Neural progenitor cell (in vitro differentiated cells): ENCODE measurements around the gene IQGAP2. TPM values are rescaled to one million over a fixed set of nuclear protein-coding genes. Genes with fewer than 3 reads are reported as not detected.
A peak's percentile ranks its signal among the peaks of the same experiment; 100 is the strongest.

ENCODE experiments used
- DNase-seq: peaks from one replicate; pipeline ENCODE4 v3.0.0-alpha.2; 2016; ENCODE audit warnings: low spot score
- H2AFZ ChIP-seq: fragments of 200-600 bp; sonication (generic); replicated peaks from 2 replicates; pipeline ENCODE4 v1.6.1; 2016; ENCODE audit warnings: antibody characterized with exemption
- H3F3A ChIP-seq: fragments of 200-600 bp; sonication (generic); 2 replicates; pipeline ENCODE4 v1.6.1; 2016; ENCODE audit warnings: antibody characterized with exemption, low read depth
- H3K27ac ChIP-seq: fragments of 200-600 bp; sonication (generic); 2 replicates; pipeline ENCODE4 v1.5.1; 2016; ENCODE audit warnings: mild to moderate bottlenecking
- H3K27me3 ChIP-seq: fragments of 200-600 bp; sonication (generic); 2 replicates; pipeline ENCODE4 v1.6.1; 2016; ENCODE audit warnings: mild to moderate bottlenecking, moderate library complexity
- H3K36me3 ChIP-seq: fragments of 200-600 bp; sonication (generic); 2 replicates; pipeline ENCODE4 v1.5.1; 2016
- H3K4me1 ChIP-seq: fragments of 200-600 bp; sonication (generic); 2 replicates; pipeline ENCODE4 v1.6.1; 2016; ENCODE audit warnings: mixed run types
- H3K4me2 ChIP-seq: fragments of 200-600 bp; sonication (generic); 2 replicates; pipeline ENCODE4 v1.6.1; 2016
- H3K4me3 ChIP-seq: fragments of 200-600 bp; sonication (generic); 2 replicates; pipeline ENCODE4 v1.5.1; 2016
- H3K79me2 ChIP-seq: fragments of 200-600 bp; sonication (generic); 2 replicates; pipeline ENCODE4 v1.6.1; 2016; ENCODE audit warnings: low read depth
- H3K9ac ChIP-seq: fragments of 200-600 bp; sonication (generic); 2 replicates; pipeline ENCODE4 v1.6.1; 2016
- H3K9me3 ChIP-seq: fragments of 200-600 bp; sonication (generic); 2 replicates; pipeline ENCODE4 v1.5.1; 2016; ENCODE audit warnings: low read depth
- H4K20me1 ChIP-seq: fragments of 200-600 bp; sonication (generic); 2 replicates; pipeline ENCODE4 v1.6.1; 2016; ENCODE audit warnings: low read depth
- H3K27ac Mint-ChIP-seq: 3 replicates; pipeline ENCODE4 v1.8.0; 2021; ENCODE audit warnings: mixed read lengths
- H3K27me3 Mint-ChIP-seq: 2 replicates; pipeline ENCODE4 v1.8.0; 2022; ENCODE audit warnings: low read depth, mild to moderate bottlenecking, inconsistent platforms, moderate library complexity, mixed read lengths; ENCODE audit not compliant: insufficient read depth
- H3K36me3 Mint-ChIP-seq: 3 replicates; pipeline ENCODE4 v1.8.0; 2021; ENCODE audit warnings: mixed read lengths
- H3K4me1 Mint-ChIP-seq: 3 replicates; pipeline ENCODE4 v1.8.0; 2021; ENCODE audit warnings: mixed read lengths
- H3K4me3 Mint-ChIP-seq: 3 replicates; pipeline ENCODE4 v1.8.0; 2021; ENCODE audit warnings: mild to moderate bottlenecking, moderate library complexity, mixed read lengths
- H3K9me3 Mint-ChIP-seq: 3 replicates; pipeline ENCODE4 v1.8.0; 2020; ENCODE audit warnings: mixed read lengths
- CTCF ChIP-seq: fragments of 200-600 bp; sonication (generic); IDR thresholded peaks from 2 replicates; pipeline ENCODE4 v1.5.1; 2017; ENCODE audit warnings: antibody characterized with exemption, mild to moderate bottlenecking
- EZH2 ChIP-seq: fragments of 200-600 bp; sonication (generic); IDR thresholded peaks from 2 replicates; pipeline ENCODE4 v1.6.1; 2017; ENCODE audit warnings: antibody characterized with exemption, mild to moderate bottlenecking, moderate library complexity
- EZH2phosphoT487 ChIP-seq: fragments of 200-600 bp; sonication (generic); IDR thresholded peaks from 2 replicates; pipeline ENCODE4 v1.6.1; 2017; ENCODE audit warnings: antibody characterized with exemption
- total RNA-seq: library from RNA; depleted of rRNA; stranded (reverse); fragments of >200 nt; gene quantifications from 2 replicates; pipeline ENCODE4 v1.2.3, GENCODE V29; 2015; ENCODE audit warnings: low replicate concordance

The IQGAP2 gene
- total RNA-seq, 1 donor from 2014 or later: 37.7 TPM

GRCh38 chr5:76643371-76643770, 240.3 kb downstream of the IQGAP2 start:
- no peak overlapping the region for H3K27ac Mint-ChIP-seq
- no peak for DNase-seq
- Histone ChIP-seq H3K4me3 (no peak overlapping the region), H2AFZ (no peak overlapping the region), H3K36me3 (no peaks in the 10 kb centered on the region), H3K4me1 (no peaks in the 10 kb centered on the region), H3K9me3 (no peaks in the 10 kb centered on the region), H3K9ac (peak overlapping the region; percentile 25), H3K27me3 (no peaks in the 10 kb centered on the region), H3K4me2 (no peak overlapping the region), H3F3A (no peaks in the 10 kb centered on the region), H3K79me2 (no peaks in the 10 kb centered on the region), H3K27ac (no peak overlapping the region), H4K20me1 (no peaks in the 10 kb centered on the region)
- H3K27me3 Mint-ChIP-seq: peaks cover 2% of the 10 kb centered on the region
- H3K9me3 Mint-ChIP-seq: peaks cover 2% of the 10 kb centered on the region
- H3K36me3 Mint-ChIP-seq: peaks cover 12% of the 10 kb centered on the region
- H3K4me1 Mint-ChIP-seq: peaks cover 2% of the 10 kb centered on the region
- no peak overlapping the region for H3K4me3 Mint-ChIP-seq
- TF ChIP-seq EZH2: no peak
- no peak for TF ChIP-seq EZH2phosphoT487
- TF ChIP-seq CTCF: no peak

- H3K9me3 ChIP-seq: no peaks in the 10 kb centered on the region
- no peaks in the 10 kb centered on the region for H3F3A ChIP-seq
- no peaks in the 10 kb centered on the region for H3K4me1 ChIP-seq
- no peaks in the 10 kb centered on the region for H3K4me1 Mint-ChIP-seq
- no peaks in the 10 kb centered on the region for H3K36me3 ChIP-seq
- no peaks in the 10 kb centered on the region for H3K79me2 ChIP-seq
- DNase-seq: no peak
- no peak overlapping the region for H3K4me3 Mint-ChIP-seq
- H3K27me3 ChIP-seq: no peaks in the 10 kb centered on the region
- H3K36me3 Mint-ChIP-seq: peaks cover 17% of the 10 kb centered on the region
- peaks cover 11% of the 10 kb centered on the region for H3K9me3 Mint-ChIP-seq
- no peaks in the 10 kb centered on the region for H4K20me1 ChIP-seq
- no peak for TF ChIP-seq EZH2phosphoT487
- TF ChIP-seq CTCF: no peak
- TF ChIP-seq EZH2: no peak
- H3K27ac Mint-ChIP-seq: no peak overlapping the region
- H3K4me3 ChIP-seq: no peak overlapping the region
- no peaks in the 10 kb centered on the region for H3K27me3 Mint-ChIP-seq
- H3K27ac ChIP-seq: no peak overlapping the region
- H3K9ac ChIP-seq: no peak overlapping the region
- no peak overlapping the region for H2AFZ ChIP-seq
- H3K4me2 ChIP-seq: no peak overlapping the region
Observed at GRCh38 chr5:76649140-76649539, 246.1 kb downstream of the IQGAP2 start.

GRCh38 chr5:76652809-76653414, 249.8 kb downstream of the IQGAP2 start:
- H3K27me3 Mint-ChIP-seq: no peaks in the 10 kb centered on the region
- Histone ChIP-seq H2AFZ (no peak overlapping the region), H3K9me3 (no peaks in the 10 kb centered on the region), H3K27ac (no peak overlapping the region), H3F3A (no peaks in the 10 kb centered on the region), H3K4me2 (no peak overlapping the region), H4K20me1 (no peaks in the 10 kb centered on the region), H3K9ac (no peak overlapping the region), H3K4me1 (no peaks in the 10 kb centered on the region), H3K36me3 (no peaks in the 10 kb centered on the region), H3K4me3 (no peak overlapping the region), H3K79me2 (no peaks in the 10 kb centered on the region), H3K27me3 (no peaks in the 10 kb centered on the region)
- H3K4me1 Mint-ChIP-seq: peaks cover 5% of the 10 kb centered on the region
- TF ChIP-seq EZH2phosphoT487 (no peak), EZH2 (no peak), CTCF (no peak)
- no peak overlapping the region for H3K27ac Mint-ChIP-seq
- peaks cover 9% of the 10 kb centered on the region for H3K9me3 Mint-ChIP-seq
- H3K36me3 Mint-ChIP-seq: peaks cover 15% of the 10 kb centered on the region
- DNase-seq: no peak
- H3K4me3 Mint-ChIP-seq: no peak overlapping the region
